Gastroesophageal sphincter (tissue), 4 donors: ENCODE data around the gene MTHFD2L. TPM values are rescaled to one million over a fixed set of nuclear protein-coding genes. Genes with fewer than 3 reads are reported as not detected.

Source experiments
- ATAC-seq: fragments of 150-250 bp; one replicate; pipeline ENCODE4 v1.9.1; 2016; ENCODE audit warnings: mild to moderate bottlenecking, moderate library complexity
- H3K27ac ChIP-seq, 4 donors: fragments of 200-600 bp; sonication (generic) in 3 of 4; 1 replicate in 3 of 4; 2 replicates in 1 of 4; pipeline ENCODE4 v1.5.1; 2016 to 2019
- H3K27me3 ChIP-seq: fragments of 200-600 bp; sonication (generic); one replicate; pipeline ENCODE4 v1.5.1; 2019
- H3K36me3 ChIP-seq, 2 donors: fragments of 200-600 bp; sonication (generic); one replicate each; pipeline ENCODE4 v1.5.1; 2019; ENCODE audit warnings: control low read depth in 1 of 2
- H3K4me1 ChIP-seq, 3 donors: fragments of 200-600 bp; sonication (generic); 1 replicate in 2 of 3; 2 replicates in 1 of 3; pipeline ENCODE4 v1.5.1; 2016 to 2019; ENCODE audit warnings: control low read depth in 2 of 3
- H3K4me3 ChIP-seq, 2 donors: fragments of 200-600 bp; sonication (generic); one replicate each; pipeline ENCODE4 v1.5.1; 2019; ENCODE audit warnings: mild to moderate bottlenecking in 1 of 2, moderate library complexity in 1 of 2
- H3K9me3 ChIP-seq, 3 donors: fragments of 200-600 bp; sonication (generic); one replicate each; pipeline ENCODE4 v1.5.1; 2017 to 2019; ENCODE audit warnings: control low read depth in 2 of 3
- EP300 ChIP-seq: sonication (generic); formaldehyde crosslinking; IDR thresholded peaks from one replicate; pipeline ENCODE4 v1.6.1; 2017; ENCODE audit warnings: antibody characterized with exemption, mild to moderate bottlenecking
- POLR2A ChIP-seq, 2 donors: fragments of 450-650 bp; IDR thresholded peaks; one replicate each; pipeline ENCODE4 v1.6.1; 2017; ENCODE audit warnings: antibody characterized with exemption in 2 of 2, mild to moderate bottlenecking in 2 of 2, moderate library complexity in 1 of 2
- POLR2AphosphoS5 ChIP-seq: sonication (generic); formaldehyde crosslinking; IDR thresholded peaks from one replicate; pipeline ENCODE4 v1.6.1; 2017; ENCODE audit warnings: antibody characterized with exemption
- WGBS, 2 donors: methylation state at CpG; one replicate each; pipeline ENCODE4 v1.1.5; 2018; ENCODE audit warnings: low coverage in 1 of 2; 5-methylcytosine and 5-hydroxymethylcytosine counted together
- total RNA-seq, 4 donors: library from RNA; depleted of rRNA; stranded (reverse); fragments of >200 nt; gene quantifications; one replicate each; pipeline ENCODE4 v1.1.0, GENCODE V29; 2016
- TF ChIP-seq, protein P1 (sequence below), 4 experiments: fragments of 200-600 bp in 2 of 4; fragments of 450-650 bp in 2 of 4; sonication (generic) in 1 of 4; IDR thresholded peaks; one replicate each; pipeline ENCODE4 v1.5.1; 2017 to 2019; ENCODE audit warnings: antibody characterized with exemption in 4 of 4, mild to moderate bottlenecking in 2 of 4, moderate library complexity in 2 of 4

The MTHFD2L gene
- total RNA-seq, 4 donors from 2014 or later, result 12.4 to 29.0 (median 23.4) TPM

DNA sequence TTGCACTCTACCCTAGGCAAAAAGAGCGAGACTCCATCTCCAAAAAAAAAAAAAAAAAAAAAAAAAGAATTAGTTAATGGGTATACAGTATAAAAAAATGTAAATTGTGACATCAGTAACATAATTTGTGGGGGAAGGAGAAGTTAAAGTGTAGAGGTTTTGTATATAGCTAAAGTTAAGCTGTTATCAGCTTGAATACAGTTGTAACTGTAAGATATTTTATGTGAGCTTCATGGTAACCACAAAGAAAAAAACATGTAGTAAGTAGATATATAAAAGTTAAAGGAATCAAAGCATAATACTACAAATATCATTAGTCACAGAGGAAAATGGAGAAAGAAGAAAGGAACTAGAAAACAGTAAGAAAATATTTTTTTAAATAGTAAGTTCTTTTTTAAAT is 97.2 kb downstream of the MTHFD2L start:
- H3K36me3 ChIP-seq, result peaks cover 0 to 13% of the 10 kb centered on the region in 2 donors
- H3K9me3 ChIP-seq, result peaks cover 0 to 26% (median 0%) of the 10 kb centered on the region in 3 donors
- no peaks in the 10 kb centered on the region for H3K27me3 ChIP-seq
- no peak for ATAC-seq
- H3K4me3 ChIP-seq, result no peak overlapping the region
- no CpG with 5 or more reads among the region's 1 CpG for WGBS, 2 donors
- H3K4me1 ChIP-seq, result no peaks in the 10 kb centered on the region
- TF ChIP-seq, protein P1, sequence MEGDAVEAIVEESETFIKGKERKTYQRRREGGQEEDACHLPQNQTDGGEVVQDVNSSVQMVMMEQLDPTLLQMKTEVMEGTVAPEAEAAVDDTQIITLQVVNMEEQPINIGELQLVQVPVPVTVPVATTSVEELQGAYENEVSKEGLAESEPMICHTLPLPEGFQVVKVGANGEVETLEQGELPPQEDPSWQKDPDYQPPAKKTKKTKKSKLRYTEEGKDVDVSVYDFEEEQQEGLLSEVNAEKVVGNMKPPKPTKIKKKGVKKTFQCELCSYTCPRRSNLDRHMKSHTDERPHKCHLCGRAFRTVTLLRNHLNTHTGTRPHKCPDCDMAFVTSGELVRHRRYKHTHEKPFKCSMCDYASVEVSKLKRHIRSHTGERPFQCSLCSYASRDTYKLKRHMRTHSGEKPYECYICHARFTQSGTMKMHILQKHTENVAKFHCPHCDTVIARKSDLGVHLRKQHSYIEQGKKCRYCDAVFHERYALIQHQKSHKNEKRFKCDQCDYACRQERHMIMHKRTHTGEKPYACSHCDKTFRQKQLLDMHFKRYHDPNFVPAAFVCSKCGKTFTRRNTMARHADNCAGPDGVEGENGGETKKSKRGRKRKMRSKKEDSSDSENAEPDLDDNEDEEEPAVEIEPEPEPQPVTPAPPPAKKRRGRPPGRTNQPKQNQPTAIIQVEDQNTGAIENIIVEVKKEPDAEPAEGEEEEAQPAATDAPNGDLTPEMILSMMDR (IDR thresholded peaks at IDR 0.05), result no peak
- TF ChIP-seq POLR2AphosphoS5 (no peak), POLR2A (IDR thresholded peaks at IDR 0.05) (no peak), EP300 (no peak)
- H3K27ac ChIP-seq, result no peak overlapping the region

DNA sequence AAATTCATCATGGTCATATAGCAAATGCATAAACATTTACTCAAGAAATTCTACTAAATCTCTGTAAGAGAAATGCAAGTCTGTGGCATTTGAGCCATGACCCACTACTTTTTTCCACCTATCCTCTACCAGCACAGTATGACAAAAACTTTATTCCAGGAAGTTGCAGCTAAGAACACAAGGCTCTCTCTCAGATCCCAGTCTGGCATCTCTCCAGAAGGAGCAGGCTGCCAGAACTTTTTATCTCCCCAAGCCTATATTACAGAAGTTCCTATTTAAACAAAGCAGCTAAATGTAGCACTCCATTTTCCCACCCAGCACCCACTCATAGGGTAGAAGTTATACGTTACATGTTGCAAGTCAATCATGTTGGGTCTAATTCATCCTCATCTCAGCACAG is 101.0 kb downstream of the MTHFD2L start:
- WGBS, 2 donors, result 67% methylated on average over 1 of the region's 1 CpG
- H3K27me3 ChIP-seq, result no peaks in the 10 kb centered on the region
- H3K36me3 ChIP-seq, result no peaks in the 10 kb centered on the region
- H3K4me3 ChIP-seq, result no peak overlapping the region
- no peak for ATAC-seq
- H3K27ac ChIP-seq, result no peak overlapping the region
- no peak for TF ChIP-seq POLR2A (IDR thresholded peaks at IDR 0.05)
- TF ChIP-seq, protein P1 (IDR thresholded peaks at IDR 0.05), result no peak
- TF ChIP-seq EP300, result no peak
- TF ChIP-seq POLR2AphosphoS5, result no peak
- peaks cover 0 to 5% (median 0%) of the 10 kb centered on the region in 3 donors for H3K9me3 ChIP-seq
- H3K4me1 ChIP-seq, result no peaks in the 10 kb centered on the region

GRCh38 chr4:74260036-74260435 is 102.1 kb downstream of the MTHFD2L start:
- TF ChIP-seq POLR2A (IDR thresholded peaks at IDR 0.05), result no peak
- 83% methylated on average over 1 of the region's 1 CpG; no CpG with 5 or more reads in 1 of the 2 donors for WGBS, 2 donors
- Histone ChIP-seq H3K4me1 (no peaks in the 10 kb centered on the region), H3K9me3 (no peaks in the 10 kb centered on the region), H3K27ac (no peak overlapping the region), H3K4me3 (no peak overlapping the region), H3K36me3 (no peaks in the 10 kb centered on the region), H3K27me3 (no peaks in the 10 kb centered on the region)
- no peak for ATAC-seq

GRCh38 chr4:74262522-74262921 is 104.6 kb downstream of the MTHFD2L start:
- no peak overlapping the region for H3K4me3 ChIP-seq

GRCh38 chr4:74263551-74263950 is 105.6 kb downstream of the MTHFD2L start:
- no peak for TF ChIP-seq EP300
- TF ChIP-seq, protein P1 (IDR thresholded peaks at IDR 0.05), result no peak
- no peak for ATAC-seq
- no peak overlapping the region for H3K27ac ChIP-seq
- H3K27me3 ChIP-seq, result no peaks in the 10 kb centered on the region
- no peaks in the 10 kb centered on the region for H3K4me1 ChIP-seq
- H3K9me3 ChIP-seq, result no peaks in the 10 kb centered on the region
- no peaks in the 10 kb centered on the region for H3K36me3 ChIP-seq
- no peak overlapping the region for H3K4me3 ChIP-seq

More at GRCh38 chr4:74262522-74262921, 104.6 kb downstream of the MTHFD2L start:
- no peaks in the 10 kb centered on the region for H3K9me3 ChIP-seq
- ATAC-seq, result no peak
- H3K27me3 ChIP-seq, result no peaks in the 10 kb centered on the region
- H3K4me1 ChIP-seq, result no peaks in the 10 kb centered on the region
- TF ChIP-seq EP300 (no peak), POLR2A (IDR thresholded peaks at IDR 0.05) (no peak), POLR2AphosphoS5 (no peak)
- TF ChIP-seq, protein P1 (IDR thresholded peaks at IDR 0.05), result no peak
- H3K27ac ChIP-seq, result no peak overlapping the region
- no peaks in the 10 kb centered on the region for H3K36me3 ChIP-seq

DNA sequence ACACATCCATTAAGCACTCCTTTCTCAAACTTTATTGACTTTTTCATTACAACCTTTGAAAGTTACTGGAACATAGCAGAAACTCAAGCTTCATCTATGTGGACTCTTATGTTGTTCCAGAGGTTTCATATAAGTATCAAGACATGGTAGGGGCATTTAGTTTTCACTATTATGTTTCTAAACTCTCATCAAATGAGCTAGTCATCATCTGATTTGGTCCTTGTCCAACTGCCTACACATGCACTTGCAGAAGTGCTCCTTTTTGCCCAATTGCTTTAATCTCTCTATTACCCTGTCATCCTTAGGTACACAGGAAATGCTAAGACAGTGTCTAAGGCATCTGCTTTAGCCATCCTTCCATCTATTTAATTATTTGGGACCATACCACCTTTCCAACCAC is 108.2 kb downstream of the MTHFD2L start:
- H3K9me3 ChIP-seq, result no peaks in the 10 kb centered on the region

More for the DNA sequence above, 108.2 kb downstream of the MTHFD2L start:
- ATAC-seq, result no peak
- Histone ChIP-seq H3K4me1 (no peaks in the 10 kb centered on the region), H3K27me3 (no peaks in the 10 kb centered on the region), H3K27ac (no peak overlapping the region), H3K36me3 (no peaks in the 10 kb centered on the region), H3K4me3 (no peak overlapping the region)
- no peak for TF ChIP-seq EP300
- no peak for TF ChIP-seq POLR2AphosphoS5
- TF ChIP-seq POLR2A (IDR thresholded peaks at IDR 0.05), result no peak
- TF ChIP-seq, protein P1 (IDR thresholded peaks at IDR 0.05), result no peak
